ENCODE data around the gene RPS6KC1. TPM values are rescaled to one million over a fixed set of nuclear protein-coding genes. Genes with fewer than 3 reads are reported as not detected.
A peak's percentile ranks its signal among the peaks of the same experiment; 100 is the strongest.
"Not testable (repeated sequence)": the region's sequence is repeated elsewhere in the genome, so short reads cannot be mapped to it uniquely, and the experiment has no call there.

RPS6KC1 gene
- total RNA-seq, 1 donor from 2014 or later, result 15.3 TPM

DNA sequence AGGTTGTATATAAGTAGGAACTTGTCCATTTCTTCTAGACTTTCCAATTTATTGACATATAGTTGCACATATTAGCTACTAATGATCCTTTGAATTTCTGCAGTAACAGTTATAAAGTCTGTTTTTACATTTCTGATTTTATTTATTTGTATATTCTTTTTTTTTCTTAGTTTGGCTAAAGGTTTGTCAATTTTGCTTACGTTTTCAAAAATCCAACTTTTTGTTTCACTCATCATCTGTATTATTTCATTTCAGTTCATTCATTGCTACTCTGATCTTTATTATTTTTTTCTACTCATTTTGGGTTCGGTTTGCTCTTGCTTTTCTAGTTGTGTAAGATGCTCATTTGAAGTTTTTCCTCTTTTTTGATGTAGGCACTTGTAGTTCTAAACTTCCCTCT, 97.9 kb downstream of the RPS6KC1 start:
- no peak for DNase-seq (ENCODE audit: low read depth in 2 of 2)

DNA sequence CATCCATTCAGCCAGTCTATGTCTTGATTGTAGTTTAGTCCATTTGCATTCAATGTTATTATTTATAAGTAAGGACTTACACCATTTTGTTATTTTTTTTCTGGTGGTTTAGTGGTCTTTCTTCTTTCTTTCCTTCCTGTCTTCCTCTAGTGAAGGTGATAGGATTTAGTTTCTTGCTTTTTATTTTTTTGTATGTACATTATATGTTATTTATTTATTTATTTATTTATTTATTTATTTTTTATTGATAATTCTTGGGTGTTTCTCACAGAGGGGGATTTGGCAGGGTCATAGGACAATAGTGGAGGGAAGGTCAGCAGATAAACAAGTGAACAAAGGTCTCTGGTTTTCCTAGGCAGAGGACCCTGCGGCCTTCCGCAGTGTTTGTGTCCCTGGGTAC, 99.0 kb downstream of the RPS6KC1 start:
- not testable (repeated sequence) for DNase-seq (ENCODE audit: low read depth in 2 of 2)

DNA sequence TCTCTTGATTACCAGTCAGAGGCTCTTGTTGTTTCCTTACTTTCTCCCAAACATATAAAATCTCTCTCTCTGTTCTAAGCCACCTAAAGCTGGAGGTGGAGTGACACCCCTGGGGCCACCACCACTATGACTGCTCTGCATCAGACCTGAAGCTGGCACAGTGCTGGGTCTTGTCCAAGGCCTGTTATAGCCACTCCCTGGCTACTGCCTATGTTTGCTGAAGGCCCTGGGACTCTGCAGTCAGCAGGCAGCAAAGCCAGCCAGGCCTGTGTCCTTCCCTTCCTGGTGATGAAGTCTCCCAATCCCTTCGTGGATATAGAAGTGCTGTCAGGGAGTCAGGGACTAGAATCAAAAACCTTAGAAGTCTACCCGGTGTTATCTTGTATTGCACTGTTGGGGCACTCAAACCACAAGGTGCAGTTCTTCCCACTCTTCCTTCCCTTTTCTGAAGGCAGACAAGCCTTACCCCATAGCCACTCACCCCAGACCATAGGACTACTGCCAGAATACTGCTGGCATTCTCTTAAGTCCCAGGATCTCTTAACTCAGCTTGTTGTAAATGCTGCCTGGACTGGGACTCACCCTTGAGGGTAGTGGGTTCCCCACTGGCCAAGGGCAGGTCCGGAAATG, 103.1 kb downstream of the RPS6KC1 start:
- no peak for DNase-seq (ENCODE audit: low read depth in 2 of 2)

DNA sequence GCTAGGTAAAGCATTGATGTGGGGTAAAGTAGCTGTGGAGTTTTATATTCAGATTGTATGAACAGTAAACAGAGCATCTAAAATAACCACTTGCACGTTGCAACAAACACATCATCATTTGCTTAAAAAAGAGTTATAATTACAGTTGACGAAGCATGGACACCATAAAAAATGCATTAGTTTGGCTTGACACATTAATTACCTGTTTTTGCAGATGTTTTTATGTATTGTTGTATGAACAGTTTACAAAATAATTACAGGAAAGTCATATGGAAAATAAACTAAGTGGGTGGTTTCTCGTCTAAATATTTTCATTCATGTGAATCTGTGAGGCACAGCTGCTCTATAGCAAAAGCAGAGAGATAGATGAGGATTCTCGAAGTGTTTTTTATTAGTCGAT, 108.3 kb downstream of the RPS6KC1 start:
- no peak for DNase-seq (ENCODE audit: low read depth in 2 of 2)

DNA sequence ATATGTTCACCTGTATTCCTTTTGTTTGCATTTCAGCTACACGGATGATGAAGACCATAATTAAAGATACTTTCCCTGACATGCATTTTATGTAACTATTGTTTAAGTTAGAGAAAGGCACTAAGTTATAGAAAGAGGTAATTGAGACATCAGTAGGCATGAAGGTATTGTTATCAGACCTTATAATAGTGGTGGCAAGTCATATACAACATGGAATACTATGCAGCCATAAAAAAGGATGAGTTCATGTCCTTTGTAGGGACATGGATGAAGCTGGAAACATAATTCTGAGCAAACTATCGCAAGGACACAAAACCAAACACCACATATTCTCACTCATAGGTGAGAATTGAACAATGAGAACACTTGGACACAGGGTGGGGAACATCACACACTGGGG, 109.4 kb downstream of the RPS6KC1 start:
- not testable (repeated sequence) for DNase-seq (ENCODE audit: low read depth in 2 of 2)

DNA sequence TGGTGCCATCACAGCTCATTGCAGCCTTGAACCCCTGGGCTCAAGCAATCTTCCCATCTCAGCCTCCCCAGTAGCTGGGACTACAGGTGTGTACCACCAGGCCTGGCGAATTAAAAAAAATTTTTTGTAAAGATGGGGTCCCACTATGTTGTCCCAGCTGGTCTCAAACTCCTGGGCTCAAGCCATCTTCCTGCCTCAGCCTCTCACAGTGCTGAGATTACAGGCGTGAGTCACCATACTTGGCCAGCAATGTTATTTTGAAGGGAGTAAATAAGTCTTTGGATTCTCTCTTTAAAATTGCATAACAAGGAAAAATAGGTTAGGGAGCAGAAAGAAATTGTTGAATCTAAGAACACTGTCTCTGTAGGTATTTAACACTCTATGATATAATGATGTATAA, 111.3 kb downstream of the RPS6KC1 start:
- DNase-seq (ENCODE audit: low read depth in 2 of 2), result peak in 1 of 2 donors; percentile 1

DNA sequence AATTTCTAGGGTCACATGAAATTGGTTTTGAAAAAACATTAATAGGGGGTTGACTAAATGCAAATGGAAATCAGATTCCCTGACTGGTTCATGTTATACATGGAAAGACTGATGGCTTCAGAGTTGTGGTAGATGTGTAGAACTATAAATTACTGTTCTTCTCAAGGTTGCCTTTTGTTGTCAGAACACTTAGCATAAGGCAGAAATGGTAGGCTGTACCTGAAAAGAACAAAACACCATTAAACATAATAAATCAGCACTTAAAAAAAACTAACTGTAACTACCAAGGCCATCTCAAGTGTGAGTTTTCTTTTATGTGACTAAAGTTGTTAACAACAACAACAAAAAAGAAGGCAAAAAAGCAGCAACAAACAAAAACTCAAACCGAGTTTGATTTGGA, 111.8 kb downstream of the RPS6KC1 start:
- no peak for DNase-seq (ENCODE audit: low read depth in 2 of 2)

DNA sequence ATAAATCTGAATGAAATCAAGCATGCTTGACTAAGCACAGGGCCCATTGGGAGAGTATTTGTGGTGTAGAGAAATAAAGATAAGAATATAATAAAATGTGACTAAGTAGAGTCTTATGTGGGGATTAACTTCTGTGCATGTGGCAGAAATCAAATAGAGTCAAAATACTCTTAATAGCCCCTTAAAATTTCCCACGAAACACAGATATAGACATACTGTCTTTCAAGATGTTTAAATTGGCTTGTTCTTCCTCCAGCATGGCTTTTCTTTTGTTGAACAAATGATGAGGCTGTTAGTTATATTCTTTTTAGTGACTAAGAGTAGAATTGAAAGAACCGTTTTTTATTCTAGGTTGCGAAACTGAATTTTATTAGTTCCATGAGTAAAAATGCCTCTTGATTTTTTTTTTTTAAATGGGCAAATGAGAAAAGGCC, 112.3 kb downstream of the RPS6KC1 start:
- no peak for DNase-seq (ENCODE audit: low read depth in 2 of 2)

DNA sequence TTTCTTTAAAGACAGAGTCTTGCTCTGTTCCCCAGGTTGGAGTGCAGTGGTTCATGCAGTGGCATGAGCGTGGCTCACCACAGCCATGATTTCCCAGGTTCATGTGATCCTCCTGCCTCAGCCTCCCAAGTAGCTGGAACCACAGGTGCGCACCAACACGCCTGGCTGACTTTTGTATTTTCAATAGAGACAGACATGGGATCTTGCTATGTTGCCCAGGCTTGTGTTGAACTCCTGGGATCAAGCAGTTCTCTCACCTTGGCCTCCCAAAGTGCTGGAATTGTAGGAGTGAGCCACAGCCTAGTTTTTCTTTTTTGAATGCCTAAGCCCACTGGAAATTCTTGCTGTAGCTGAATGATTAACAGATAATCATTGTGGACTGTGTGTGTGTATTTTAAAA, 113.5 kb downstream of the RPS6KC1 start:
- DNase-seq (ENCODE audit: low read depth in 2 of 2), result no peak

DNA sequence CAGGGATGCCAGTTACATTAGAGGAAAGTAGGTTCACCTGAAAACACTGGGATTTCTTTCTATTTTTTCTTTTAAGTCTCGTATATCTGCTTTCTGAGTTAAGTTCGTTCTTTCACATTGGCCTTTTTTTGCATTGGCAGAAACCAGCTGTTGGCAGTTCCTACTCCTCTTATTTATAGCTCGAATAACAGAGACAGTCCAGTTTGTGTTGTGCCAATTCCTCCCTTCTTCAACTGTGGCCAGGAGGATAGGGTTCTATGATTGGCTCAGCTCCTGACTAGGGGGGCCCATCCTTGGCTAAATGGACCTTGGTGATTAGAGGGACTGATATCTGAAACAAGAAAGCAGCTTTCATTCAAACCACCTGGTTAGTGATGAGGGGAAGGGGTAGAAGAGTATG, 115.8 kb downstream of the RPS6KC1 start:
- no peak for DNase-seq (ENCODE audit: low read depth in 2 of 2)

DNA sequence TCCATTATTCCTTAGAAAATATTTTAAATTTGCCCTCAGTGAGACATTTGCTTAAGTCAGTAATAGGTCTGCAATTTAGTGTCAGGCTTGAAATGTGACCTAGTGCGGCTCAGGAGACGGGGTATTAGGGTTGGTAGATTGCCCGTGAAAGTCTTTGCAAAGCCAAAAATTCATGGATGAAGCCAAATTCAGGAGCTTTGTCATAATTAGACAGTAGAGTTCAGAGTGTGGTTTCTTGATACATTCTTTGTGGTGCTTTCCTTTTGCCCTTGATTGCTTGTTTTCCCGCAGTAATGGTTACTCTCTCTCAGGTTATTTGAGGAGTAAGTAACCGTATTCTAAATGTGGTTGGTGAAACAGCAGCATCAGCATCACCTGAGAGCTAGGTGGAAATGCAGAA, 120.7 kb downstream of the RPS6KC1 start:
- DNase-seq (ENCODE audit: low read depth in 2 of 2), result no peak

DNA sequence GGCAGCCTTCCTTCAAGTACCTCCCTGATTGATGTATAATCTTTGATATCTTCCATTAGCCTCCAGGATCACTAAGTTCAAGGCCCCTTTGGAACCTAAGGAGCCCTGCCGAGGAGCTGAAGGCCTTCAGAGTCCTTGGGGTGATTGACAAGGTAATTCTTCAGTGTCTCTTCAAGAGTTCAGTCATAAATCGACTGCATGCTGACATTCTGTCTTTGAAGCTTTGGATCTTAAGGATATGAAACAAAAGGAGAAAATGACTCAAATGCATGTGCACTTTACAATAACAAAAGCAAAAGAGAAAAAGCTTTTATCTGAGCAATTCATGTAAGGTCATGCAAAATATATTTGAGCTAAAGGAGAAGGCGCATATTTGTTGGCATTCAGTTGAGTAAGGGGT, 125.3 kb downstream of the RPS6KC1 start:
- peak in 1 of 2 donors; percentile 5 for DNase-seq (ENCODE audit: low read depth in 2 of 2)

DNA sequence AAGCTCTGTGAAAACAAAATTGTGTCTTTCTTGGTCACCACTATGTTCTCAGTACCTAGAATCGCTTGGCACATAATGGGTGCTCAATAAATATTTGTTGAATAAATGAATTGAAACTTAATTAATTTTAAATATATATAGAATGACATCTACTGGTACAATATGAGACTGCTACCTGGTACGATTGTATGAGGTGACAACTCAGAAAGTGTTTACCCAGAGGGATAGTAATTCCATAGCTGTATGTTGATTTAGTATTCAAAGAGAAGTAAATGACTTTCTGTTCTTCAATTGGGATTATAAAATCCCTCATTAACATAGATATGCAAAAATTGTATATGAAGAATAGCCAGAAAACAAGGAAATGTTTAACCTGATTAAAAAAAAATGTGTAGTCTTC, 128.7 kb downstream of the RPS6KC1 start:
- DNase-seq (ENCODE audit: low read depth in 2 of 2), result no peak

DNA sequence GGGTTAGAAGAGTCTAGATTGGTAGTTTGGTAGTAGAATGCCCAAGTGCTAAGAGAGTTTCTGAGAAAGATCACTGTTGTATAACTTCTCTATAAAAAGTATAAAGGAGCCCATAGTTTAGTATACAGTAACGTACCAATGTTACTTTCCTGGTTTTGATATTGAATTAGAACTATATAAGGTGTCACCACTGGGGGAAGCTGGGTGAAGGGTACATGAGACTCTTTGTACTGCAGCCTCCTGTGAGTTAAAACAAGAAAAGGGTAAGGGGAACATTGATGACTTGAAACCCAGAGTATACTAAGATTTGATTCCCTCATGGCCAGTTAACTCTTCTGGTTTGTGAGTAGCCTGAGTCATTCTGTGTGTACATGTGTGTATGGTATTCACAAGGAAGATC, 129.8 kb downstream of the RPS6KC1 start:
- DNase-seq (ENCODE audit: low read depth in 2 of 2), result no peak

DNA sequence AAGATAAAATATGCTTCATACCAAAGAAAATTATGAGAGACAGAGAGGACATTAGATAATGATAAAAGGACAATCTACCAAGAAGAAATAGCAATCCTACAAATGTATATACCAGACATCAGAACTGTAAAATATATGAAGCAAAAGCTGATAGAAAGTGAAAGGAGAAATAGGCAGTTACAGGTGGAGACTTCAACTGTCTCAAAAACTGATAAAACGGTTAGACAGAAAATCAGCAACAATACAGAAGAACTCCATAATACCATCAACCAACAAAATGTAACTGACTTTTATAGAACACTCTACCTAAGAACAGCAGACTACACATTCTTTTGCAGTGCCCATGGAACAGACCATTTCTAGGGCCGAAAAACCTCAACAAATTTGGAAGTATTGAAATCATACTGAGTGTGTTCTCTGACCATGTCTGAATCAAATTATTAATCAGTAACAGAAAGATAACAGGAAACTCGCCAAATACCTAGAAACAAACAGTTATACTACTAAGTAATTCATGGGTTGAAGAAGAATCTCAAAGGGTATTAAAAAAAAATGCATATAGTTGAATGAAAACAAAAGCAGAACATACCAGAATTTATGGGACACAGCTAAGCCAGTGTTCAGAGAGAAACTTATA, 132.1 kb downstream of the RPS6KC1 start:
- DNase-seq (ENCODE audit: low read depth in 2 of 2), result no peak

DNA sequence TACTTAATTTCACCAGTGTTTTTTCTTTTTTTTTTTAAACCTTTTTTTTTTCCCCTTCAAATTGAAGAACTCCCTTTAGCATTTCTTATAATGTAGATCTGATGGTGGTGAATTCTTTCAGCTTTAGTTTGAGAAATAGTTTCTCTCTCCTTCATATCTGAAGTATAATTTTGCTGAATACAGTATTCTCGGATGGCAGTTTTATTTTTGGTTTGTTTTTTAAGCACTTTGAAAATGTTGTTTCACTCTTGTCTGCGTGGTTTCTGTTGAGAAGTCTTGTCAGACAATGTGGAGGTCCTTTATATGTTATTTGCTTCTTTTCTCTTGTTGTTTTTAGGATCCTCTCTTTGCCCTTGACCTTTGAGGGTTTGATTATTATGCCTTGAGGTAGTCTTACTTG, 135.1 kb downstream of the RPS6KC1 start:
- no peak for DNase-seq (ENCODE audit: low read depth in 2 of 2)

DNA sequence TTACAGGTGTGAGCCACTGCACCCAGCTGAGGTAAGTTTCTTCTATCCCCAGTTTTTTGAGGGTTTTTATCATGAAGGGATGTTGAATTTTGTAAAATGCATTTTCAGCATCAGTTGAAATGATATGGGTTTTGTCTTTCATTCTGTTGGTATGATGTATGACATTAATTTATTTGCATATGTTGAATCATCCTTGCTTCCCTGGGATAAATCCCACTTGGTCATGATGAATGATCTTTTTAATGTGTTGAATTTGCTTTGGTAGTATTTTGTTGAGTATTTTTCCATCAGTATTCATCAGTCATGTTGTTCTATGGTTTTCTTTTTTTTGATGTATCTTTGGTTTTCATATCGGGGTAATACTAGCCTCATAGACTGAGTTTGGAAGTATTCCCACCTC, 141.0 kb downstream of the RPS6KC1 start:
- DNase-seq (ENCODE audit: low read depth in 2 of 2), result no peak

DNA sequence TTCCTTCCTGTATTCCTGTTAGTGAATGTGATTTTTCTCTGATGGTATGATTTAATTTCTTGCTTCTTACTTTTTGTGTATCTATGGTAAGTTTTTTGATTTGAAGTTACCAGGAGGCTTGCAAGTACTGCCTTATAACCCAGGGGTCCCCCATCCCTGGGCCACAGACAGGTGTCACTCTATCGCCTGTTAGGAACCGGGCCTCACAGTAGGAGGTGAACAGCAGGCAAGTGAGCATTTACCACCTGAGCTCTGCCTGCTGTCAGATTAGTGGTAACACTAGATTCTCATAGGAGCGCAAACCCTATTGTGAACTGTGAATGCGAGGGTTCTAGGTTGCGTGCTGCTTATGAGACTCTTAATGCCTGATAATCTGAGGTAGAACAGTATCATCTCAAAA, 143.3 kb downstream of the RPS6KC1 start:
- no peak for DNase-seq (ENCODE audit: low read depth in 2 of 2)

DNA sequence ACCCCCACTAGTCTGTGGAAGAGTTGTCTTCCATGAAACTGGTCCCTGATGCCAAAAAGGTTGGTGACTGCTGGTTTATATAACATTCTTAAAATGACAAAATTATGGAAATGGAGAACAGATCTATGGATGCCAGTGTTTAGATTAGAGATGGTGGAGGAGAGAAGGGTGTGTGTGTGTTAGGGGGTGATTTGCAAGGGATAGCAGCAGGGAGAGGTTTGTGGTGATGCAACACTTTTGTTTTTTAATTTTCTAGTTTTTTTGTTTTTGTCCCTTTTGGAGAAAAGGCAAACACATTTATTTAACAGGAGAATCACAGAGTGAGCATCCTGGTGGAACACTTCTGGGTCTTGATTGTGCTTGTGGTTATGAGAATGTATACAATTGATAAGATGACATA, 143.8 kb downstream of the RPS6KC1 start:
- no peak for DNase-seq (ENCODE audit: low read depth in 2 of 2)

DNA sequence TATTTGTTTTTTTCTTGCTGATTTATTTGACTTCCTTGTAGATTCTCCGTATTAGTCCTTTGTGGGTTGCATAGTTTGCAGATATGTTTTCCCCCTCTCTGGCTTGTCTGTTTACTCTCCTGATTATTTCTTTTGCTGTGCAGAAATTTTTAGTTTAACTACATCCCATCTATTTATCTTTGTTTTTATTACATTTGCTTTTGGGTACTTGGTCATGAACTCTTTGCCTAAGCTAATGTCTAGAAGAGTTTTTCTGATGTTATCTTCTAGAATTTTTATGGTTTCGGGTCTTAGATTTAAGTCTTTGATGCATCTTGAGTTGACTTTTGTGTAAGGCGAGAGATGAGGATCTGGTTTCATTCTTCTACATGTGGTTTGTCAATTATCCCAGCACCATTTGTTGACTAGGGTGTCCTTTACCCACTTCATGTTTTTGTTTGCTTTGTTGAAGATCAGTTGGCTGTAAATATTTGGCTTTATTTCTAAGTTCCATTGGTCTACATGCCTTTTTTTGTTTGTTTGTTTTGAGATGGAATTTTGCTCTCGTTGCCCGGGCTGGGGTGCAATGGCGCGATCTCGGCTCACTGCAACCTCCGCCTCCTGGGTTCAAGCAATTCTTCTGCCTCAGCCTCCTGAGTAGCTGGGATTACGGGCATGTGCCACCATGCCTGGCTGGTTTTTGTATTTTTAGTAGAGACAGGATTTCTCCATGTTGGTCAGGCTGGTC, 145.4 kb downstream of the RPS6KC1 start:
- DNase-seq (ENCODE audit: low read depth in 2 of 2), result not testable (repeated sequence)

DNA sequence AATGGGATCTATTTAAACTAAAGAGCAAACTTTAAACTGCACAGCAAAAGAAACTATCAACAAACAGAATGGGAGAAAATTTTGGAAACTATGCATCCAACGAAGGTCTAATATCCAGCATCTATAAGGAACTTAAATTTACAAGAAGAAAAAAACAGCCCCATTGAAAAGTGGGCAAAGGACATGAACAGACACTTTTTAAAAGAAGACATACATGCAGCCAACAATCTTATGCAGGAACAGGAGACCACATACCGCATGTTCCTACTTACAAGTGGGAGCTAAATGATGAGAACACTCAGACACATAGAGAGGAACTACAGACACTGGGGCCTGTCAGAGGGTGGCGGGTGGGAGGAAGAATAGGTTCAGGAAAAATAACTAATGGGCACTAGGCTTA, 149.6 kb downstream of the RPS6KC1 start:
- DNase-seq (ENCODE audit: low read depth in 2 of 2), result no peak

DNA sequence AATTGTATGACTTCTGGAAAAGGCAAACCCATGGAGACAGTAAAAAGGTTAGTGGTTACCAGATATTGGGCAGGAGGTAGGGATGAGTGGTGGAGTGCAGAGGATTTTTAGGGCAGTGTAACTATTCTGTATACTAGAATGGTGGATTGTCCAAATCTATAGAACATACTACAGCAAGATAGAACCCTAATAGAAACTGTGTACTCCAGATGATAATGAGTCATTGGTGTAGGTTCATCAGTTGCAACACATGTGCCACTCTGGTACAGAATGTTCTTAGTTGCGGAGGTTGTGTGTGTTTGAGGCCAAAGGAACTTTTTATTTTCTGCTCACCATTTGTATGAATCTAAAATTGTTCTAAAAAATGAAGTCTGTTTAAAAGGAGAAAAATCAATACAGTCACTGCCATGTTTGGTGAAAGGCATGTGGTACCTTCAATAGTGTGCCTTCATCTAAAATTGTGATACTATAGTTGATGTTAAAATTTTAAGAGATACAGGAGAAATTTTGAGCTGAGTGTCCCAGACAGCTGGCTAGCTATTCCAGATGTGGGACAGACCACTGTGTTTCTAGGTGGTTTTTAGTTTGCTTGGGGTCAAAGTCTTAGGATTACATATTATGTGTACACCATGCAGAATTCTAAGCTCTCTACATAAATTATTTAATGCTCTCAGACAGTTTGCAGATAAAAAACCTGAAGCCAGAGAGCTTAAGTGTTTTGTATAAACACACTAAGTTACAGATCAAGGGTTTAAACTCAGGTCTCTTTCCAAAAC, 150.5 kb downstream of the RPS6KC1 start:
- DNase-seq (ENCODE audit: low read depth in 2 of 2), result no peak
